ENCODE data around the gene LAT.
"Not testable (repeated sequence)": the region's sequence is repeated elsewhere in the genome, so short reads cannot be mapped to it uniquely, and the experiment has no call there.

Gene LAT

GRCh38 chr16:28977703-28978662 lies 6.9 kb upstream of the LAT start:
- no peak for DNase-seq

DNA sequence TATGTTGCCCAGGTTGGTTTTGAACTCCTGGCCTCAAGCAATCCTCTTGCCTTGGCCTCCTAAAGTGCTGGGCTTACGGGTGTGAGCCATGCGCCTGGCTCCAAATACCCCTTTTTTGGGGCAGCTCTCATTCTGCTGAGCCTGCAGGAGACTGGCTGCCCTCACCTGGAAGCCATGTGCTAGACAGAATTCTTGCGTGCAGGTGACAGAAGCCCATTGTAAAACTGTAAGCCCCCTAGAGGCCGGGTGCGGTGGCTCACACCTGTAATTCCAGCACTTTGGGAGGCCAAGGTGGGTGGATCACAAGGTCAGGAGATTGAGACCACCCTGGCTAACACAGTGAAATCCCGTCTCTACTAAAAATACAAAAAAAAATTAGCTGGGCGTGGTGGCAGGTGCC lies 4.5 kb upstream of the LAT start:
- DNase-seq: not testable (repeated sequence)

DNA sequence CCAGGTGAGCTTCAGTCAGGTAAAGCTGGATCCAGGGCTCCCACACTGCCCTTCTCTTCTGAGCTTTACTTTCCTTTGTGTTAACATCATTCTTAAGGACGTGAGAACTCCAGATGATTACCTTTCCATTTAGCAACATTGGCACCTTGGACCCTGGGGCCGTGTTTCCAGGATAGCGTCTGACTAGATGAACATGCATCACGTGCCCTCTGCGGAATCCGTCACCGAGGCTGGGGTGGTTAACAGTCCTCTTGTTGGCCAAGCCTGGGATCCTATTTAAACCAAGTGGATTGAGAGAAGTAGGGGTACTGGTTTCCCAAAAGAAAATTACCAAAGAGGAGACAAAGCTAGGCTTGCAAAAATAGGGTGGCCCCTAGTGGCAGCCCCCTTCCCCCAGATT lies 3.9 kb upstream of the LAT start:
- DNase-seq: no peak

DNA sequence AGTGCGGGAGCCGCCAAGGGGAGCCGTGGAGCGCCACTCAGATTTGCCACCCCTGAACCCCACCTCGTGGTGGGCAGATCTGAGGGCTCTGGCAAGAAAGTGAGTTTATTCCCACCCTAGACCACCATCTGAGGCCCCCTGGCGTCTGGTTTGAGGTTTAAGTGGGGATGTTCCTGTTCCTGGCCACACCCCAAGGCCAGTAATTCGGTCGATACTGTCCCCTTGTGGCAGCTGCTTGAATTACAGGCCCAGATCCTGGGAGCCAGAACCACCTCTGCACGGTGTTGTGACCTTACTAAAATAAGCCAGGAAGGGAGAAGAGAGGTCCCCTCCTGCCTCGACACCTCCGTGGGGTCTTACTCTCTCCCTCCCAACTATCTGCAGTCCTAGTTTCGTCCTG lies 3.3 kb upstream of the LAT start:
- DNase-seq: no peak

- no peak for DNase-seq
Observed at GRCh38 chr16:28982418-28982817, 2.4 kb upstream of the LAT start.

- DNase-seq: no peak
Observed at GRCh38 chr16:28982949-28983348, 1.9 kb upstream of the LAT start.

GRCh38 chr16:28983644-28984043 lies 1.2 kb upstream of the LAT start:
- no peak for DNase-seq

- DNase-seq: no peak
Observed at GRCh38 chr16:28984091-28984490, 761 bp upstream of the LAT start.

GRCh38 chr16:28985211-28986041 lies 574 bp downstream of the LAT start:
- no peak for DNase-seq

GRCh38 chr16:28986046-28986445 lies 1.2 kb downstream of the LAT start:
- DNase-seq: no peak

DNA sequence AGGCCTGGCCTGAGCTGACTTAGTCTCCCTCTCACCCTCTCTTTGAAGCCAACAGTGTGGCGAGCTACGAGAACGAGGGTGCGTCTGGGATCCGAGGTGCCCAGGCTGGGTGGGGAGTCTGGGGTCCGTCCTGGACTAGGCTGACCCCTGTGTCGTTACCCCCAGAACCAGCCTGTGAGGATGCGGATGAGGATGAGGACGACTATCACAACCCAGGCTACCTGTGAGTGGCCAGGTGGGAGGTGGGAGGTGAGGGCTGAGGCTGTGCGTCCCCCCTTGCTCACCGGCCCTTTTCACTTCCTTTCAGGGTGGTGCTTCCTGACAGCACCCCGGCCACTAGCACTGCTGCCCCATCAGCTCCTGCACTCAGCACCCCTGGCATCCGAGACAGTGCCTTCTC lies 1.6 kb downstream of the LAT start:
- DNase-seq: no peak

- no peak for DNase-seq
Observed at GRCh38 chr16:28987170-28987853, 2.5 kb downstream of the LAT start.

- DNase-seq: no peak
Observed at GRCh38 chr16:28989363-28989762, 4.5 kb downstream of the LAT start.

GRCh38 chr16:28990375-28991040 lies 5.7 kb downstream of the LAT start:
- DNase-seq: no peak

DNA sequence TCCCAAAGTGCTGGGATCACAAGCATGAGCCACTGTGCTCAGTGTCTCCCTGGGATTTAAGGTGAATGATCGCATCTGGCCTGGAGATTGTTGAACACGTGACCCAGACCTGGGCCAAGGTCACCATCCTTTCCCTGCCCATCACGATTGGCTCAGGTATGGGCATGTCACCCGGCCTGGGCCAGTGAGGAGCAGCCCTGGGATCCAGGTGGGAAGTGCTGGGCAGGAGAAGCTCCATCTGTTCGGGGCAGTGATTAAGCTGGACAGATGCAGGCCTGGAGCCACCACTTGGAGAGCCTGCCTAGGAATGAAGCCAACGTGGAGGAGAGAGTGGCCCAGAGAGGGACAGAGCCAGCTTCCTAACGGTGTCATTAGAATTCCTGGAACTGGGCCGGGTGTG lies 6.8 kb downstream of the LAT start:
- DNase-seq: no peak

DNA sequence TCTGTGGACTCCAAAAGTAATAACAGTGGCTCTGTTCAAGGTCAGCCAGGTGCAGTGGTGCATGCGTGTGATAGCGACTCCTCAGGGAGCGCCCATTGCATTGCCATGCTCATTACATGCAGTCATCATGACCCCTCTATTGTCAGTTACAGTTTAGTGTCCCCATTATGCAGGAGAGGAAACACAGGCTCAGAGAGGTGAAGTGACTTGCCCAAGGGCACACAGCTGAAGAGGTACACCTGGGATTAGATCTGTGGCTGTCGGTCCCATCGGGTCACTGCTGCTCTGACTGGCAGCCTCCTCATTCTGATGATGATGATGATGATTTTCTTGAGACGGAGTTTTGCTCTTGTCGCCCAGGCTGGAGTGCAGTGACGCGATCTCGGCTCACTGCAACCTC lies 7.6 kb downstream of the LAT start:
- DNase-seq: no peak

- no peak for DNase-seq
Observed at GRCh38 chr16:28998837-28999236, 14.0 kb downstream of the LAT start.

GRCh38 chr16:28999577-28999976 lies 14.7 kb downstream of the LAT start:
- DNase-seq: no peak

- no peak for DNase-seq
Observed at GRCh38 chr16:29000019-29000418, 15.2 kb downstream of the LAT start.

DNA sequence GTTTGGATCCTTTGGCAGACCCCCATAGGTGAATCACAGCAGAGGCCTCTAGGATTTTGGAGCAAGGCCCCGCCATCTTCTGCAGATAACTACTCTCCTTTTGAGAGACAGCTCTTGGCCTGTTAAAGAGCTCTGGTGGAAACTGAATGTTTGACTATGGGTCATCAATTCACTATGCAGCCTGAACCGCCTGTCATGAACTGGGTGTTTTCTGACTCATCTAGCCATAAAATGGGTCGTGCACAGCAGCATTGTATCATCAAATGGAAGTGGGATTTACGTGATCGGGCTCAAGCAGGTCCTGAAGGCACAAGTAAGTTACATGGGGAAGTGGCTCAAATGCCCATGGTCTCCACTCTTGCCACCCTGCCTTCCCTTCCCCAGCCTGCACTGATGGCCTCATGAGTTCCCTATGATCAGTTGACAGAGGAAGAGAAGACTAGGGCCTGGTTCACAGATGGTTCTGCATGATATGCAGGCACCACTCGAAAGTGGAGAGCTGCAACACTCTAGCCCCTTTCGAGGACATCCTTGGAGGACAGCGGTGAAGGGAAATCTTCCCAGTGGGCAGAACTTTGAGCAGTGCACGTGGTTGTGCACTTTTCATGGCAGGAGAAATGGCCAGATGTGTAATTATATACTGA lies 19.8 kb downstream of the LAT start:
- DNase-seq: not testable (repeated sequence)

DNA sequence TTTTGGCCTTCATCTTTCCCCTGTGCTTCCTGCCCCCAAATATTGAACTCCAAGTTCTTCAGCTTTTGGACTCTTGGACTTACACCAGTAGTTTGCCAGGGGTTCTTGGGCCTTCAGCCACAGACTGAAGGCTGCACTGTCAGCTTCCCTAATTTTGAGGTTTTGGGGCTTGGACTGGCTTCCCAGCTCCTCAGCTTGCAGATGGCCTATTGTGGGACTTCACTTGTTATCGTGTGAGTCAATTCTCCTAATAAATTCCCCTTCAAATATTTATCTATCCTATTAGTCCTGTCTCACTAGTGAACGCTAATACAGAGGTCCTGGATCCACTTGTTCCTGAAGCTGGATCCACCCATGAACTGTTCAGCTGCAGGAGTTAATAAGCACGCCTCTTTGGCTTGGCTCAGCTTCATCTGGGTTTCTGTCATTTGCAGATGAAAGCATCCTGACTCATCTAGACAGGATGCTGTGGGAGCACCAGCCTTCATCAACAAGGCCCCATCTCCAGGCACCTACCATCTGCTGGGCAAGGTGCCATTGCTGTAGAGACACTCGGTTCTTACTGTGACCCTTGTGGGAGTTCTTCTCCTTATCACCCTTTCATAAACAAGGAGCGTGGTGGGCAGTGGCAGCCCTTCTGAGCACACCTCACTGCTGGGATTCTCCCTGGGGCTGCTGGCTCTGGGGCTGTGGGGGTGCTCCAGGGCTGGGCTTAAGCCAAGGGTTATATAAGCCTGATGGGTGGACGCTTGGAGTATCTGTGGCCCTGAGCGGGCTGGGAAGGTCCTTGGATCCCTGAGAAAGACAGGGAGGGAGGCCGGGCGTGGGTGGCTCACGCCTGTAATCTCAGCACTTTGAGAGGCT lies 23.1 kb downstream of the LAT start:
- no peak for DNase-seq

Data from islet precursor cell (in vitro differentiated cells).